ENCODE data around the gene AIRE. TPM values are rescaled to one million over a fixed set of nuclear protein-coding genes. Genes with fewer than 3 reads are reported as not detected.
"Not testable (repeated sequence)": the region's sequence is repeated elsewhere in the genome, so short reads cannot be mapped to it uniquely, and the experiment has no call there.

AIRE gene
- total RNA-seq, 1 experiment from 2014 or later = 0.17 TPM

GRCh38 chr21:44249204-44250037 is 36.3 kb upstream of the AIRE start:
- H3K27me3 Mint-ChIP-seq (ENCODE audit: low read depth); H4K8ac ChIP-seq (replicated peaks; ENCODE audit: insufficient read length, low read depth, low read length); H3K27ac Mint-ChIP-seq; H3K79me2 ChIP-seq (ENCODE audit: insufficient read depth, low read length); H3K4me2 ChIP-seq (ENCODE audit: insufficient read depth, insufficient read length, low read length); H3K79me1 ChIP-seq (ENCODE audit: insufficient read depth, low read depth, low read length, poor library complexity, severe bottlenecking); H3K9ac ChIP-seq (ENCODE audit: extremely low read depth, insufficient read length, low read length); H3K27me3 ChIP-seq (ENCODE audit: insufficient read depth, low read length); H3K4me1 ChIP-seq (ENCODE audit: insufficient read depth, low read length); H4K91ac ChIP-seq (ENCODE audit: insufficient read length, low read depth, low read length); H3K14ac ChIP-seq (ENCODE audit: insufficient read depth, low read length); DNase-seq; H2BK5ac ChIP-seq (ENCODE audit: insufficient read length, low read length); H2BK12ac ChIP-seq (ENCODE audit: insufficient read length, low read depth, low read length); H2AFZ ChIP-seq (ENCODE audit: low read length); H2BK20ac ChIP-seq (ENCODE audit: low read depth, low read length, poor library complexity, severe bottlenecking); H3T11ph ChIP-seq (ENCODE audit: low read length); H4K5ac ChIP-seq (ENCODE audit: insufficient read length, low read depth, low read length); H3K4me3 Mint-ChIP-seq; H3K23ac ChIP-seq (ENCODE audit: insufficient read length, low read depth, low read length); H3K36me3 Mint-ChIP-seq (ENCODE audit: insufficient read depth in 1 of 3, low read depth in 3 of 3); H2BK120ac ChIP-seq (ENCODE audit: low read depth, low read length, poor library complexity, severe bottlenecking); H3K18ac ChIP-seq (ENCODE audit: insufficient read length, low read depth, low read length); H3K56ac ChIP-seq (ENCODE audit: insufficient read length, low read depth, low read length); H3K9me3 Mint-ChIP-seq; H3K9me3 ChIP-seq (ENCODE audit: control insufficient read depth, low read depth, low read length); H3K4me1 Mint-ChIP-seq; H2AK5ac ChIP-seq (ENCODE audit: insufficient read length, low read length); H3K27ac ChIP-seq (ENCODE audit: insufficient read length, low read depth, low read length); H2BK15ac ChIP-seq (ENCODE audit: low read depth, low read length); H4K20me1 ChIP-seq (ENCODE audit: control insufficient read depth, insufficient read depth, insufficient read length); H3K23me2 ChIP-seq (ENCODE audit: insufficient read length, low read depth, low read length, poor library complexity, severe bottlenecking); H3K4ac ChIP-seq (ENCODE audit: low read depth, low read length): not testable (repeated sequence)
- no CpG with 5 or more reads among the region's 33 CpGs for WGBS (ENCODE audit: extremely low coverage, insufficient read length, low lambda C conversion rate)
